Endothelial cell of umbilical vein (primary cell): ENCODE data around the gene CCR4.

Experiments
- EZH2 ChIP-seq: IDR thresholded peaks from 2 replicates; pipeline ENCODE4 v1.6.1; 2012; ENCODE audit warnings: borderline replicate concordance, low read depth, mild to moderate bottlenecking, moderate library complexity, low read length, inconsistent platforms; ENCODE audit not compliant: severe bottlenecking
- FOS ChIP-seq: IDR thresholded peaks from 2 replicates; pipeline ENCODE4 v1.6.1; 2011; ENCODE audit warnings: mild to moderate bottlenecking, low read length, moderate library complexity, borderline replicate concordance; ENCODE audit not compliant: insufficient read depth
- GATA2 ChIP-seq: IDR thresholded peaks from 2 replicates; pipeline ENCODE4 v1.7.0; 2011; ENCODE audit warnings: low read depth, mild to moderate bottlenecking, moderate library complexity, mixed read lengths, low read length; ENCODE audit not compliant: insufficient read length, insufficient read depth
- MYC ChIP-seq: IDR thresholded peaks from one replicate; pipeline ENCODE4 v1.6.1; 2011; ENCODE audit warnings: mild to moderate bottlenecking, low read depth, low read length
- POLR2A ChIP-seq: IDR thresholded peaks from 2 replicates; pipeline ENCODE4 v1.6.1; 2012; ENCODE audit warnings: low read depth, mild to moderate bottlenecking, control low read depth, low read length
- POLR2AphosphoS5 ChIP-seq: IDR thresholded peaks from 2 replicates; pipeline ENCODE4 v1.6.1; 2012; ENCODE audit warnings: low read depth, mild to moderate bottlenecking, control low read depth, low read length, moderate library complexity; ENCODE audit not compliant: insufficient read depth
- TF ChIP-seq, protein P1 (sequence below), 2 donors: IDR thresholded peaks; 1 replicate in 1 of 2; 2 replicates in 1 of 2; pipeline ENCODE4 v1.5.1; 2011; ENCODE audit warnings: low read length in 2 of 2, mild to moderate bottlenecking in 2 of 2, moderate library complexity in 2 of 2, control low read depth in 1 of 2, inconsistent platforms in 1 of 2, low read depth in 1 of 2; ENCODE audit not compliant: insufficient read depth in 1 of 2; ENCODE audit errors: extremely low read depth in 1 of 2

DNA sequence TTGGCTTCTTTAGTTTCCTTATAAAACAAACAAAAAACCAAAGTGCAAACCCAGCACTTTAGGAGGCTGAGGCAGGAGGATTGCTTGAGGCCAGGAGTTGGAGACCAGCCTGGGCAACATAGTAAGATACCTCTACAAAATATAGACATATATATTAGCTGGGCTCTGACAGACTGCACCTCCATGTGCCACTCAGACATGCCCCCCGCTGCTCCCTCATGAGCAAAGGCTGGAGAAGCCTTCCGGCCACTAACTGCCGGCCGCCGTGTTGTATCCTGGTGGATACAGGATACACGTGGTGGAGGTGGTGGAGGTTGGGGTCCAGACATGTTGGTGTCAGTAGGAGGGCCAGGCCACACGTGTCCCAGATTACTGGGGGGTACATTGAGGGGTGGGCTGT lies 29.4 kb upstream of the CCR4 start:
- TF ChIP-seq, protein P1, sequence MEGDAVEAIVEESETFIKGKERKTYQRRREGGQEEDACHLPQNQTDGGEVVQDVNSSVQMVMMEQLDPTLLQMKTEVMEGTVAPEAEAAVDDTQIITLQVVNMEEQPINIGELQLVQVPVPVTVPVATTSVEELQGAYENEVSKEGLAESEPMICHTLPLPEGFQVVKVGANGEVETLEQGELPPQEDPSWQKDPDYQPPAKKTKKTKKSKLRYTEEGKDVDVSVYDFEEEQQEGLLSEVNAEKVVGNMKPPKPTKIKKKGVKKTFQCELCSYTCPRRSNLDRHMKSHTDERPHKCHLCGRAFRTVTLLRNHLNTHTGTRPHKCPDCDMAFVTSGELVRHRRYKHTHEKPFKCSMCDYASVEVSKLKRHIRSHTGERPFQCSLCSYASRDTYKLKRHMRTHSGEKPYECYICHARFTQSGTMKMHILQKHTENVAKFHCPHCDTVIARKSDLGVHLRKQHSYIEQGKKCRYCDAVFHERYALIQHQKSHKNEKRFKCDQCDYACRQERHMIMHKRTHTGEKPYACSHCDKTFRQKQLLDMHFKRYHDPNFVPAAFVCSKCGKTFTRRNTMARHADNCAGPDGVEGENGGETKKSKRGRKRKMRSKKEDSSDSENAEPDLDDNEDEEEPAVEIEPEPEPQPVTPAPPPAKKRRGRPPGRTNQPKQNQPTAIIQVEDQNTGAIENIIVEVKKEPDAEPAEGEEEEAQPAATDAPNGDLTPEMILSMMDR (IDR thresholded peaks at IDR 0.05; ENCODE audit: extremely low read depth in 1 of 2, insufficient read depth in 1 of 2, low read depth in 1 of 2, low read length in 2 of 2): no peak
- TF ChIP-seq MYC (no peak), EZH2 (no peak), GATA2 (no peak), POLR2AphosphoS5 (no peak), POLR2A (no peak), FOS (no peak)
